ENCODE data around the gene MCM3AP. TPM values are rescaled to one million over a fixed set of nuclear protein-coding genes. Genes with fewer than 3 reads are reported as not detected.

Gene MCM3AP
- total and polyA plus RNA-seq, 4 donors: 15.5 to 58.1 (median 33.5) TPM

DNA sequence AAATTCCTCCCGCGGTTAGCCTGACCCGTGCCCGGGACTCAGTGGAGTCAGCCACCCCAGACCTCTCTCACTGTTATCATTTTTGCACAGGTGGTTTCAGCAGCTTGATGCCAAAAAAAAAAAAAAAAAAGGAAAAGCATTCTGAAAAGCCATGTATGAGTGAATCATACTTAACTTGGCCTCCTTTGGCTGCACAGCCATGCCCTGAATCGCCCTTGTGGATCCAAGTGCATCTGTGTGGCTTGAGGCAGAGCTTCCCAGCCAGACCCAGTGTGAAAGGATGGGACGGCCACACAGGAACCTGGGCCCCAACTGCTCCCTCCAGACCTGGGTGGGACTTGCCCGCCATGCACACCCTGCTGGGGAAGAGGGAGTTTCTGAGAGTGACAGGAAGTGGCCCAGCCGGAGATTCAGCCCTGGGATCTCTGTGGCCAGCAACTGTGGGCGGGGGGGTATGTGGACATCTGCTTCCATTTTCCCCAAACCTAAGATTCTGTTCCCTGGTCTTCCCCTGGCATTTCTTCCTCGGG is 9.3 kb upstream of the MCM3AP start:
- no peak overlapping the region for H3K4me3 ChIP-seq (ENCODE audit: low read depth in 1 of 3, low read length in 3 of 3)
- WGBS: 68% methylated on average over 10 of the region's 10 CpGs
- no peaks in the 10 kb centered on the region for H3K27me3 ChIP-seq (ENCODE audit: control insufficient read depth in 4 of 4, insufficient read depth in 4 of 4, low read length in 3 of 4)
- H3K36me3 ChIP-seq (ENCODE audit: control insufficient read depth in 4 of 4, insufficient read depth in 3 of 4, low read depth in 1 of 4, low read length in 3 of 4): peaks cover 0 to 7% (median 0%) of the 10 kb centered on the region in 4 donors
- no peak overlapping the region for H3K27ac ChIP-seq (ENCODE audit: low read depth in 1 of 2, low read length in 2 of 2)
- no peak for DNase-seq (ENCODE audit: low spot score)
- H3K9me3 ChIP-seq (ENCODE audit: control insufficient read depth in 4 of 4, low read length in 3 of 4): no peaks in the 10 kb centered on the region
- H3K4me1 ChIP-seq (ENCODE audit: control insufficient read depth in 4 of 4, insufficient read depth in 4 of 4, low read length in 3 of 4): peaks cover 0 to 10% (median 5%) of the 10 kb centered on the region in 4 donors
- no peak overlapping the region for H3K9ac ChIP-seq (ENCODE audit: low read depth in 1 of 2, low read length in 2 of 2)
- TF ChIP-seq RXRA (IDR thresholded peaks at IDR 0.05) (no peak), YY1 (IDR thresholded peaks at IDR 0.05) (no peak), HNF4G (IDR thresholded peaks at IDR 0.05) (no peak), HNF4A (conservative IDR thresholded peaks at IDR 0.05) (no peak), GABPA (IDR thresholded peaks at IDR 0.05 in 1 of 2, conservative IDR thresholded peaks at IDR 0.05 in 1 of 2) (no peak)
- TF ChIP-seq, protein P1, sequence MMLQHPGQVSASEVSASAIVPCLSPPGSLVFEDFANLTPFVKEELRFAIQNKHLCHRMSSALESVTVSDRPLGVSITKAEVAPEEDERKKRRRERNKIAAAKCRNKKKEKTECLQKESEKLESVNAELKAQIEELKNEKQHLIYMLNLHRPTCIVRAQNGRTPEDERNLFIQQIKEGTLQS (IDR thresholded peaks at IDR 0.05): no peak

DNA sequence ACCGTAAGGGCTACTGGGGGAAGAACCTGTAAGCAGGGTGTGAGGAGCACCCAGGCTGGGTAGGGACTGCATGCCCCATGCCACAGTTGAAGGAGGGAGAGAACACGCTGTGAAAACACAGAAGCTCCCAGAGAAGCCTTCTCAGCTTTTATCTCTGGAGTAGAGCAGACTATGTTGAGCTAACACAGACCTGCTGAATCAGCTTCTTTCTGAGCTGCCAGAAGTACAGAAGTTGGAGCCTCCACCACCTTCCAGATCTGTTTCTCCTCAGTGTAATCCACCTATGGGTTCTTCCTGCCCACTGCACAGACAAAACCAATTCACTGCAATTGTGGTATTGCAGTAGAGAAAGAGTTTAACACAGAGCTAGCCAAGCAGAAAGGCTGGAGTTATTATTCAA is 6.2 kb upstream of the MCM3AP start:
- TF ChIP-seq, protein P2, sequence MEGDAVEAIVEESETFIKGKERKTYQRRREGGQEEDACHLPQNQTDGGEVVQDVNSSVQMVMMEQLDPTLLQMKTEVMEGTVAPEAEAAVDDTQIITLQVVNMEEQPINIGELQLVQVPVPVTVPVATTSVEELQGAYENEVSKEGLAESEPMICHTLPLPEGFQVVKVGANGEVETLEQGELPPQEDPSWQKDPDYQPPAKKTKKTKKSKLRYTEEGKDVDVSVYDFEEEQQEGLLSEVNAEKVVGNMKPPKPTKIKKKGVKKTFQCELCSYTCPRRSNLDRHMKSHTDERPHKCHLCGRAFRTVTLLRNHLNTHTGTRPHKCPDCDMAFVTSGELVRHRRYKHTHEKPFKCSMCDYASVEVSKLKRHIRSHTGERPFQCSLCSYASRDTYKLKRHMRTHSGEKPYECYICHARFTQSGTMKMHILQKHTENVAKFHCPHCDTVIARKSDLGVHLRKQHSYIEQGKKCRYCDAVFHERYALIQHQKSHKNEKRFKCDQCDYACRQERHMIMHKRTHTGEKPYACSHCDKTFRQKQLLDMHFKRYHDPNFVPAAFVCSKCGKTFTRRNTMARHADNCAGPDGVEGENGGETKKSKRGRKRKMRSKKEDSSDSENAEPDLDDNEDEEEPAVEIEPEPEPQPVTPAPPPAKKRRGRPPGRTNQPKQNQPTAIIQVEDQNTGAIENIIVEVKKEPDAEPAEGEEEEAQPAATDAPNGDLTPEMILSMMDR (IDR thresholded peaks at IDR 0.05; ENCODE audit: low read depth, low read length, missing input control): no peak
- TF ChIP-seq FOXA1 (IDR thresholded peaks at IDR 0.05) (no peak), HNF4G (IDR thresholded peaks at IDR 0.05) (no peak), SP1 (IDR thresholded peaks at IDR 0.05) (no peak), HNF4A (conservative IDR thresholded peaks at IDR 0.05) (no peak), FOXA2 (IDR thresholded peaks at IDR 0.05) (no peak), RXRA (IDR thresholded peaks at IDR 0.05) (no peak), TAF1 (conservative IDR thresholded peaks at IDR 0.05) (no peak), RAD21 (IDR thresholded peaks at IDR 0.05) (no peak), GABPA (IDR thresholded peaks at IDR 0.05 in 1 of 2, conservative IDR thresholded peaks at IDR 0.05 in 1 of 2) (no peak), NR2F2 (IDR thresholded peaks at IDR 0.05) (no peak), EGR1 (IDR thresholded peaks at IDR 0.05; ENCODE audit: low read depth in 2 of 2) (no peak), YY1 (IDR thresholded peaks at IDR 0.05) (no peak), JUND (IDR thresholded peaks at IDR 0.05) (no peak)
- TF ChIP-seq, protein P3, sequence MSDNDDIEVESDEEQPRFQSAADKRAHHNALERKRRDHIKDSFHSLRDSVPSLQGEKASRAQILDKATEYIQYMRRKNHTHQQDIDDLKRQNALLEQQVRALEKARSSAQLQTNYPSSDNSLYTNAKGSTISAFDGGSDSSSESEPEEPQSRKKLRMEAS (IDR thresholded peaks at IDR 0.05): no peak
- TF ChIP-seq, protein P1 (IDR thresholded peaks at IDR 0.05): no peak
- TF ChIP-seq, protein P4, sequence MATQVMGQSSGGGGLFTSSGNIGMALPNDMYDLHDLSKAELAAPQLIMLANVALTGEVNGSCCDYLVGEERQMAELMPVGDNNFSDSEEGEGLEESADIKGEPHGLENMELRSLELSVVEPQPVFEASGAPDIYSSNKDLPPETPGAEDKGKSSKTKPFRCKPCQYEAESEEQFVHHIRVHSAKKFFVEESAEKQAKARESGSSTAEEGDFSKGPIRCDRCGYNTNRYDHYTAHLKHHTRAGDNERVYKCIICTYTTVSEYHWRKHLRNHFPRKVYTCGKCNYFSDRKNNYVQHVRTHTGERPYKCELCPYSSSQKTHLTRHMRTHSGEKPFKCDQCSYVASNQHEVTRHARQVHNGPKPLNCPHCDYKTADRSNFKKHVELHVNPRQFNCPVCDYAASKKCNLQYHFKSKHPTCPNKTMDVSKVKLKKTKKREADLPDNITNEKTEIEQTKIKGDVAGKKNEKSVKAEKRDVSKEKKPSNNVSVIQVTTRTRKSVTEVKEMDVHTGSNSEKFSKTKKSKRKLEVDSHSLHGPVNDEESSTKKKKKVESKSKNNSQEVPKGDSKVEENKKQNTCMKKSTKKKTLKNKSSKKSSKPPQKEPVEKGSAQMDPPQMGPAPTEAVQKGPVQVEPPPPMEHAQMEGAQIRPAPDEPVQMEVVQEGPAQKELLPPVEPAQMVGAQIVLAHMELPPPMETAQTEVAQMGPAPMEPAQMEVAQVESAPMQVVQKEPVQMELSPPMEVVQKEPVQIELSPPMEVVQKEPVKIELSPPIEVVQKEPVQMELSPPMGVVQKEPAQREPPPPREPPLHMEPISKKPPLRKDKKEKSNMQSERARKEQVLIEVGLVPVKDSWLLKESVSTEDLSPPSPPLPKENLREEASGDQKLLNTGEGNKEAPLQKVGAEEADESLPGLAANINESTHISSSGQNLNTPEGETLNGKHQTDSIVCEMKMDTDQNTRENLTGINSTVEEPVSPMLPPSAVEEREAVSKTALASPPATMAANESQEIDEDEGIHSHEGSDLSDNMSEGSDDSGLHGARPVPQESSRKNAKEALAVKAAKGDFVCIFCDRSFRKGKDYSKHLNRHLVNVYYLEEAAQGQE (IDR thresholded peaks at IDR 0.05): no peak
- TF ChIP-seq, protein P5, sequence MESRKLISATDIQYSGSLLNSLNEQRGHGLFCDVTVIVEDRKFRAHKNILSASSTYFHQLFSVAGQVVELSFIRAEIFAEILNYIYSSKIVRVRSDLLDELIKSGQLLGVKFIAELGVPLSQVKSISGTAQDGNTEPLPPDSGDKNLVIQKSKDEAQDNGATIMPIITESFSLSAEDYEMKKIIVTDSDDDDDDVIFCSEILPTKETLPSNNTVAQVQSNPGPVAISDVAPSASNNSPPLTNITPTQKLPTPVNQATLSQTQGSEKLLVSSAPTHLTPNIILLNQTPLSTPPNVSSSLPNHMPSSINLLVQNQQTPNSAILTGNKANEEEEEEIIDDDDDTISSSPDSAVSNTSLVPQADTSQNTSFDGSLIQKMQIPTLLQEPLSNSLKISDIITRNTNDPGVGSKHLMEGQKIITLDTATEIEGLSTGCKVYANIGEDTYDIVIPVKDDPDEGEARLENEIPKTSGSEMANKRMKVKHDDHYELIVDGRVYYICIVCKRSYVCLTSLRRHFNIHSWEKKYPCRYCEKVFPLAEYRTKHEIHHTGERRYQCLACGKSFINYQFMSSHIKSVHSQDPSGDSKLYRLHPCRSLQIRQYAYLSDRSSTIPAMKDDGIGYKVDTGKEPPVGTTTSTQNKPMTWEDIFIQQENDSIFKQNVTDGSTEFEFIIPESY (IDR thresholded peaks at IDR 0.05): no peak
- 98% methylated on average over 2 of the region's 2 CpGs for WGBS
- H3K4me1 ChIP-seq (ENCODE audit: control insufficient read depth in 4 of 4, insufficient read depth in 4 of 4, low read length in 3 of 4): peaks cover 3 to 8% (median 6%) of the 10 kb centered on the region in 4 donors
- no peak overlapping the region for H3K27ac ChIP-seq (ENCODE audit: low read depth in 1 of 2, low read length in 2 of 2)
- H3K27me3 ChIP-seq (ENCODE audit: control insufficient read depth in 4 of 4, insufficient read depth in 4 of 4, low read length in 3 of 4): no peaks in the 10 kb centered on the region
- no peaks in the 10 kb centered on the region for H3K9me3 ChIP-seq (ENCODE audit: control insufficient read depth in 4 of 4, low read length in 3 of 4)
- no peak overlapping the region for H3K9ac ChIP-seq (ENCODE audit: low read depth in 1 of 2, low read length in 2 of 2)
- H3K4me3 ChIP-seq (ENCODE audit: low read depth in 1 of 3, low read length in 3 of 3): no peak overlapping the region
- DNase-seq (ENCODE audit: low spot score): no peak
- peaks cover 0 to 7% (median 0%) of the 10 kb centered on the region in 4 donors for H3K36me3 ChIP-seq (ENCODE audit: control insufficient read depth in 4 of 4, insufficient read depth in 3 of 4, low read depth in 1 of 4, low read length in 3 of 4)

Measured in liver (tissue), 9 donors.